ENCODE measurements around the gene CALN1. TPM values are rescaled to one million over a fixed set of nuclear protein-coding genes. Genes with fewer than 3 reads are reported as not detected.

CALN1 gene
- total RNA-seq, 2 donors from 2014 or later: 4.3 to 6.9 TPM

DNA sequence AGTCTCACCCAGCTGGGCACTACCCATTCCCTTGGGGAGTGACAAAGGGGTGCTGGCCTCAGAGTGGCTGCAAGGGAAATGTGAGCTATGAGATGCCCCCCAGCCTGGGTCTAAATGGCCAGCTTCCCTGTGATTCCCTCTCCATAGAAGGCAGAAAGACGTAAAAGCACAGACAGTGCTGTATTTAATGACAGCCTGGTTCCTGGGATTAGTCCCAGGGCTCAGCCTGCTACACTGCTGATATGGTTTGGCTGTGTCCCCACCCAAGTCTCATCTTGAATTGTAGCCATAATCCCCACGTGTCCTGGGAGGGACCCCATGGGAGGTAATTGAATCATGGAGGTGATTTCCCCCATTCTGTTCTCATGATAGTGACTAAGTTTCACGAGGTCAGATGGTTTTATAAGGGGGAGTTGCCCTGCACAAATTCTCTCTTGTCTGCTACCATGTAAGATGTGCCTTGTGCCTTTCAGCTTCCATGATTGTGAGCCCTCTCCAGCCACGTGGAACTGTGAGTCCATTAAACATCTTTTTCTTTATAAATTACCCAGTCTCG is 23.9 kb upstream of the CALN1 start:
- H3K4me1 ChIP-seq (ENCODE audit: control insufficient read depth, insufficient read depth, low read length): no peaks in the 10 kb centered on the region
- no peaks in the 10 kb centered on the region for H3K9me3 ChIP-seq (ENCODE audit: control insufficient read depth, low read length)
- H3K36me3 Mint-ChIP-seq (ENCODE audit: low read depth): no peaks in the 10 kb centered on the region
- H3K27me3 ChIP-seq (ENCODE audit: control insufficient read depth, insufficient read depth, low read length, poor library complexity, severe bottlenecking): no peaks in the 10 kb centered on the region
- peaks cover 2% of the 10 kb centered on the region for H3K4me1 Mint-ChIP-seq
- H3K27ac ChIP-seq (ENCODE audit: low read depth, low read length): peak overlapping the region; percentile 78
- H3K4me3 ChIP-seq (ENCODE audit: low read length): no peak overlapping the region
- peaks cover 4% of the 10 kb centered on the region for H3K27me3 Mint-ChIP-seq (ENCODE audit: insufficient read depth)
- no peak overlapping the region for H3K9ac ChIP-seq (ENCODE audit: extremely low read depth, low read length, poor library complexity, severe bottlenecking)
- no peaks in the 10 kb centered on the region for H3K9me3 Mint-ChIP-seq
- TF ChIP-seq, protein P1, sequence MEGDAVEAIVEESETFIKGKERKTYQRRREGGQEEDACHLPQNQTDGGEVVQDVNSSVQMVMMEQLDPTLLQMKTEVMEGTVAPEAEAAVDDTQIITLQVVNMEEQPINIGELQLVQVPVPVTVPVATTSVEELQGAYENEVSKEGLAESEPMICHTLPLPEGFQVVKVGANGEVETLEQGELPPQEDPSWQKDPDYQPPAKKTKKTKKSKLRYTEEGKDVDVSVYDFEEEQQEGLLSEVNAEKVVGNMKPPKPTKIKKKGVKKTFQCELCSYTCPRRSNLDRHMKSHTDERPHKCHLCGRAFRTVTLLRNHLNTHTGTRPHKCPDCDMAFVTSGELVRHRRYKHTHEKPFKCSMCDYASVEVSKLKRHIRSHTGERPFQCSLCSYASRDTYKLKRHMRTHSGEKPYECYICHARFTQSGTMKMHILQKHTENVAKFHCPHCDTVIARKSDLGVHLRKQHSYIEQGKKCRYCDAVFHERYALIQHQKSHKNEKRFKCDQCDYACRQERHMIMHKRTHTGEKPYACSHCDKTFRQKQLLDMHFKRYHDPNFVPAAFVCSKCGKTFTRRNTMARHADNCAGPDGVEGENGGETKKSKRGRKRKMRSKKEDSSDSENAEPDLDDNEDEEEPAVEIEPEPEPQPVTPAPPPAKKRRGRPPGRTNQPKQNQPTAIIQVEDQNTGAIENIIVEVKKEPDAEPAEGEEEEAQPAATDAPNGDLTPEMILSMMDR (conservative IDR thresholded peaks at IDR 0.05): no peak
- no peaks in the 10 kb centered on the region for H3K36me3 ChIP-seq (ENCODE audit: control insufficient read depth, insufficient read depth, low read length)
- WGBS, 2 experiments (ENCODE audit: insufficient coverage in 1 of 2, insufficient read length in 1 of 2): 88 to 94% methylated on average over 3 to 5 of the region's 5 CpGs
- no peak overlapping the region for H3K4me3 Mint-ChIP-seq
- no peak overlapping the region for H3K27ac Mint-ChIP-seq
- no peak for DNase-seq

DNA sequence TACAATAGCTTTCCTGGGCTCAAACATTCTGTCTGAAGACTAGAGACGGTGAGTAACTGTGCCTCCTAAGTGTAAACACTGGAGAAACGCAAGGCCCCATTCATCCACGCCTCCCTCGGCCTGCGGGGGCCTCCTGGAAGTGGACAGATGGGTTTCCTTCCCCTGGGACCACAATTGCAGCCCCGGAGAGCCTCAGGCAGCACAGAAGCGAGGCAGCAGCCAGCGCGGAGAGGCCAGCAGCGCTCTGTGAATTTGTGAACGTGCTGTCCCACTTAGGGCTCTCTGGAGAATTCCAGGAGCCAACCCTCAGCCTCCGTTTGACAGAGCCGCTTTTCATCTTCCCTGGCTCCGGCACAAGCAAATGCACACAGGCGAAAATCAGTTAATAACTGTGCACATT is 23.2 kb upstream of the CALN1 start:
- Mint-ChIP-seq H3K9me3 (no peaks in the 10 kb centered on the region), H3K4me3 (no peak overlapping the region)
- H3K4me3 ChIP-seq (ENCODE audit: low read length): no peak overlapping the region

DNA sequence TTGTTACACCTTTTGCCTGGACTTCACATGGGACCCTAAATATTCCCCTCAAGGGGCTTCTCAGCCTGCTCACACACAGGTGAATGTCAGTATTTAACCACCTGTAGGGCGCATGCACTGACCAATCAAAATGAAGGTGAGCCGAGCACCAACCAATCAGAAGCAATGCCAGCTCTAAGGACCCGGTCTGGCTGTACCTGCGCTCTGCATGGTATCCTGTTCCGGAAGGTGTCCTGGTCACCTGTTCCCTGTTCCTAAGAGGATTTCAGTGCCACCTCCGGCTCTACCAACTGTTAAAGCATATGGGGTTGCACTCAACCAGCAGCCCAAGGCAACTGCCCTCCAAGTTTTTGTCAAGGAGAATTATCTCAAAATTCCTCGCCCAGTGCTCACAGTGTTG is 18.4 kb upstream of the CALN1 start:
- Histone ChIP-seq H3K9ac (ENCODE audit: extremely low read depth, low read length, poor library complexity, severe bottlenecking) (no peak overlapping the region), H3K27me3 (ENCODE audit: control insufficient read depth, insufficient read depth, low read length, poor library complexity, severe bottlenecking) (no peaks in the 10 kb centered on the region), H3K27ac (ENCODE audit: low read depth, low read length) (no peak overlapping the region), H3K4me1 (ENCODE audit: control insufficient read depth, insufficient read depth, low read length) (peaks cover 3% of the 10 kb centered on the region), H3K9me3 (ENCODE audit: control insufficient read depth, low read length) (no peaks in the 10 kb centered on the region), H3K4me3 (ENCODE audit: low read length) (no peak overlapping the region), H3K36me3 (ENCODE audit: control insufficient read depth, insufficient read depth, low read length) (no peaks in the 10 kb centered on the region)
- no peaks in the 10 kb centered on the region for H3K27me3 Mint-ChIP-seq (ENCODE audit: insufficient read depth)
- H3K4me1 Mint-ChIP-seq: peaks cover 2% of the 10 kb centered on the region
- WGBS, 2 experiments (ENCODE audit: insufficient coverage in 1 of 2, insufficient read length in 1 of 2): 86 to 93% methylated on average over 5 to 7 of the region's 7 CpGs
- H3K27ac Mint-ChIP-seq: no peak overlapping the region
- H3K4me3 Mint-ChIP-seq: no peak overlapping the region
- TF ChIP-seq, protein P1 (conservative IDR thresholded peaks at IDR 0.05): no peak
- peak; percentile 79 for DNase-seq
- H3K36me3 Mint-ChIP-seq (ENCODE audit: low read depth): no peaks in the 10 kb centered on the region
- no peaks in the 10 kb centered on the region for H3K9me3 Mint-ChIP-seq

More for the DNA sequence above, 23.2 kb upstream of the CALN1 start:
- TF ChIP-seq, protein P1 (conservative IDR thresholded peaks at IDR 0.05): no peak
- no peak overlapping the region for H3K27ac Mint-ChIP-seq
- H3K9me3 ChIP-seq (ENCODE audit: control insufficient read depth, low read length): no peaks in the 10 kb centered on the region
- WGBS, 2 experiments (ENCODE audit: insufficient coverage in 1 of 2, insufficient read length in 1 of 2): 82 to 89% methylated on average over 7 to 15 of the region's 15 CpGs
- H3K27me3 Mint-ChIP-seq (ENCODE audit: insufficient read depth): peaks cover 4% of the 10 kb centered on the region
- no peaks in the 10 kb centered on the region for H3K27me3 ChIP-seq (ENCODE audit: control insufficient read depth, insufficient read depth, low read length, poor library complexity, severe bottlenecking)
- H3K36me3 ChIP-seq (ENCODE audit: control insufficient read depth, insufficient read depth, low read length): no peaks in the 10 kb centered on the region
- peaks cover 2% of the 10 kb centered on the region for H3K4me1 Mint-ChIP-seq
- peak overlapping the region; percentile 78 for H3K27ac ChIP-seq (ENCODE audit: low read depth, low read length)
- H3K36me3 Mint-ChIP-seq (ENCODE audit: low read depth): no peaks in the 10 kb centered on the region
- H3K4me1 ChIP-seq (ENCODE audit: control insufficient read depth, insufficient read depth, low read length): no peaks in the 10 kb centered on the region
- no peak overlapping the region for H3K9ac ChIP-seq (ENCODE audit: extremely low read depth, low read length, poor library complexity, severe bottlenecking)
- no peak for DNase-seq

Data from endodermal cell (in vitro differentiated cells).